Ishikawa (cell line): ENCODE results near the gene SLC25A53.

Experiments used
- CEBPB ChIP-seq: IDR thresholded peaks from 2 replicates; pipeline ENCODE4 v1.6.1; 2012
- CREB1 ChIP-seq: IDR thresholded peaks from 2 replicates; pipeline ENCODE4 v1.6.1; 2012; ENCODE audit warnings: low read depth
- EGR1 ChIP-seq: IDR thresholded peaks from 2 replicates; pipeline ENCODE4 v1.6.1; 2012
- EP300 ChIP-seq: IDR thresholded peaks from 2 replicates; pipeline ENCODE4 v1.6.1; 2012; ENCODE audit warnings: borderline replicate concordance
- FOXM1 ChIP-seq: IDR thresholded peaks from 2 replicates; pipeline ENCODE4 v1.6.1; 2012; ENCODE audit warnings: low read depth, borderline replicate concordance
- MAX ChIP-seq: IDR thresholded peaks from 2 replicates; pipeline ENCODE4 v1.6.1; 2012
- NFIC ChIP-seq: IDR thresholded peaks from 2 replicates; pipeline ENCODE4 v1.6.1; 2012
- RAD21 ChIP-seq: IDR thresholded peaks from 2 replicates; pipeline ENCODE4 v1.6.1; 2012; ENCODE audit warnings: low read depth
- REST ChIP-seq: IDR thresholded peaks from 2 replicates; pipeline ENCODE4 v1.6.1; 2012; ENCODE audit warnings: low read depth, mild to moderate bottlenecking
- TAF1 ChIP-seq: IDR thresholded peaks from 2 replicates; pipeline ENCODE4 v1.6.1; 2012; ENCODE audit warnings: low read depth, mild to moderate bottlenecking
- TCF12 ChIP-seq: IDR thresholded peaks from 2 replicates; pipeline ENCODE4 v1.6.1; 2012; ENCODE audit warnings: low read depth
- TEAD4 ChIP-seq: IDR thresholded peaks from 2 replicates; pipeline ENCODE4 v1.6.1; 2012
- USF1 ChIP-seq: IDR thresholded peaks from 2 replicates; pipeline ENCODE4 v1.6.1; 2012
- YY1 ChIP-seq: IDR thresholded peaks from 2 replicates; pipeline ENCODE4 v1.6.1; 2012; ENCODE audit warnings: low read depth
- ZBTB7A ChIP-seq: IDR thresholded peaks from 2 replicates; pipeline ENCODE4 v1.6.1; 2012; ENCODE audit warnings: low read depth

Gene SLC25A53

GRCh38 chrX:104193485-104193884, 36.7 kb upstream of the SLC25A53 start:
- TF ChIP-seq TEAD4, result no peak
- TF ChIP-seq EGR1, result no peak
- TF ChIP-seq USF1, result no peak
- TF ChIP-seq EP300, result no peak
- no peak for TF ChIP-seq CEBPB
- TF ChIP-seq MAX, result no peak
- TF ChIP-seq NFIC, result no peak
- TF ChIP-seq REST, result no peak
- TF ChIP-seq TAF1, result no peak
- no peak for TF ChIP-seq ZBTB7A

- no peak for TF ChIP-seq ZBTB7A
- TF ChIP-seq CEBPB, result no peak
- no peak for TF ChIP-seq NFIC
- TF ChIP-seq EP300, result no peak
- no peak for TF ChIP-seq FOXM1
- TF ChIP-seq USF1, result no peak
These were observed 33.0 kb upstream of the SLC25A53 start for GRCh38 chrX:104189837-104190236.

GRCh38 chrX:104187931-104188330, 31.1 kb upstream of the SLC25A53 start:
- TF ChIP-seq EGR1, result no peak
- no peak for TF ChIP-seq RAD21

GRCh38 chrX:104183685-104184084, 26.9 kb upstream of the SLC25A53 start:
- TF ChIP-seq RAD21 (no peak), CEBPB (no peak), FOXM1 (no peak), NFIC (no peak), CREB1 (no peak), MAX (no peak), TAF1 (no peak), YY1 (no peak), TCF12 (no peak), EGR1 (no peak), TEAD4 (no peak), ZBTB7A (no peak), EP300 (no peak), USF1 (no peak), REST (no peak)

GRCh38 chrX:104173841-104174240, 17.0 kb upstream of the SLC25A53 start:
- TF ChIP-seq NFIC (no peak), EGR1 (no peak), FOXM1 (no peak), CREB1 (no peak), YY1 (no peak), USF1 (no peak), TEAD4 (no peak), REST (no peak), CEBPB (no peak), ZBTB7A (no peak)
